Activated CD4-positive, alpha-beta T cell treated with anti-CD3 and anti-CD28 coated beads, Interleukin-2, amount 50 U/mL, for 4 hours (primary cell): ENCODE results near the gene ITGAX.
"Not testable (repeated sequence)": the region's sequence is repeated elsewhere in the genome, so short reads cannot be mapped to it uniquely, and the experiment has no call there.

ENCODE experiments used
- DNase-seq, 2 experiments: peaks; one replicate each; pipeline ENCODE4 v3.0.0-alpha.2; 2020

Gene ITGAX

DNA sequence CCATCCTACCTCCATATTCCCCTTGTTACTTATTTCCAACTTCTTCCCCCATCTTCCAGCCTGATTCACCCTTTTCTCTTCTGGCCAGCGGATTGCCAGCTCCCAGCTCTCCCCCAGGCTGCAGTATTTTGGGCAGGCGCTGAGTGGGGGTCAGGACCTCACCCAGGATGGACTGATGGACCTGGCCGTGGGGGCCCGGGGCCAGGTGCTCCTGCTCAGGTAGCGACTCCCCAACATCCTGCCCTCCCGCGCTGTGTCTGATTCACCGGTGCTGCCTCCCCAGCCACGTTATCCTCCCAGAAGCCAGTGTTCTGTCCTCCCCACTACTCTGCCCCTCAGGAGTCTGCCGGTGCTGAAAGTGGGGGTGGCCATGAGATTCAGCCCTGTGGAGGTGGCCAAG is 57.8 kb downstream of the ITGAX start:
- no peak for DNase-seq

DNA sequence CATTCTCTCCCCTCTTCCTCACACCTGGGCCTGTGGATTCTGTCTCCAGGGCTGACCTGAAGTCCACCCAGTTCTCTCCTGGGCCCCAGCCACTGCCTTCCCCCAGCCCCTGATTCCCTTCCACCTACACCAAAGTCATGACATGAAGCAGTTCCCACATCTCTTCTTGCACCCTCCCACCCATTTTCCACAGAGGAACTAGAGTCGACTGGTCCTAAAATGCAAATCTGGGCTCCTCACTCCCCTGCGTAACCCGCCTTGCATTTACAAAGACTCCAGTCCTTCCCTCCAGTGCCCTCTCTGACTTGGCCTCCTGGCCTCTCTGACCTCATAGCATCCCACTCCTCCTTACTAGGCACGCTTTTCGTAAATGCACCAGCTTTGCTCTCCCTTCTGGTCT is 58.4 kb downstream of the ITGAX start:
- no peak for DNase-seq

DNA sequence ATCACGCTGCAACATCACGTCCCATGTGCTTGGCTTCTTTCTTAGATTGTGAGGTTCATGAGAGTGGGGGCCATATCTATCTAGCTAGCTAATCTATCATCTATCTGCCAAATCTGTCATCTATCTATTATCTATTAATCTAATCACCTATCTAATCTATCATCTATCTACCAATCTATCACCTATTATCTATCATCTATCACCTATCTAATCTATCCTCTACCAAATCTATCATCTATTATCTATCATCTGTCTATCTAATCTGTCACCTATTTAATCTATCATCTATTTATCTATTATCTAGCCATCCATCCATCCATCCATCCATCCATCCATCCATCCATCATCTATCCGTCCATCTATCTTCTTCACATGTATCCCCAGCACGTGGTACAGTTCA is 59.0 kb downstream of the ITGAX start:
- DNase-seq, result no peak

DNA sequence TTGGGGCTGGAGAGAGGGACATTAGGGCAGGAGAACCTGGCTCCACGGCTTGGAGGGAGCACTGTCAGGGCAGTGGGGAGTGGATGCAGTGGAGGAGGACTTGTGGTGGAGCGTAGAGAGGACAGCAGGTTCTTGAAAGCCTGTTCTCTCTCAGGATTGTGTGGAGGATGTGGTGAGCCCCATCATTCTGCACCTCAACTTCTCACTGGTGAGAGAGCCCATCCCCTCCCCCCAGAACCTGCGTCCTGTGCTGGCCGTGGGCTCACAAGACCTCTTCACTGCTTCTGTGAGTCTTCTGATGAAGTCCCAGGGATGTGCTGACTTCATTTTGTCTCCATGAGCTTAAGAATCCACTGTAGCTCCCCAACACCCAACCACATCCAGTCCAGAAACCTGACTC is 59.7 kb downstream of the ITGAX start:
- no peak for DNase-seq

DNA sequence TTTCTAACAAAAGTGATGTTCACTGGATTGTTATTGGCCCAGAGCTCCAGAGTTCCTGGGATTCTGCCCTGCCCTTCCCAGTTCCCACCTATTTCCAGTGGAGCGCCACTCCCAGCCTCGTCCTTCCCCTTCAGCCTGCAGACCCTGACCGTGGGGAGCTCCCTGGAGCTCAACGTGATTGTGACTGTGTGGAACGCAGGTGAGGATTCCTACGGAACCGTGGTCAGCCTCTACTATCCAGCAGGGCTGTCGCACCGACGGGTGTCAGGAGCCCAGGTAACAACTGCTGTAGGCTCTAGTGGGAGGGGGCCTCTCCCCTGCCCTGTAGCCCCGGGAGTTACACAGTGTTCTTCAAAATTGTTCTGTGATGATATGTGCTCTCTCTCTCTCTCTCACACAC is 61.4 kb downstream of the ITGAX start:
- no peak for DNase-seq

DNA sequence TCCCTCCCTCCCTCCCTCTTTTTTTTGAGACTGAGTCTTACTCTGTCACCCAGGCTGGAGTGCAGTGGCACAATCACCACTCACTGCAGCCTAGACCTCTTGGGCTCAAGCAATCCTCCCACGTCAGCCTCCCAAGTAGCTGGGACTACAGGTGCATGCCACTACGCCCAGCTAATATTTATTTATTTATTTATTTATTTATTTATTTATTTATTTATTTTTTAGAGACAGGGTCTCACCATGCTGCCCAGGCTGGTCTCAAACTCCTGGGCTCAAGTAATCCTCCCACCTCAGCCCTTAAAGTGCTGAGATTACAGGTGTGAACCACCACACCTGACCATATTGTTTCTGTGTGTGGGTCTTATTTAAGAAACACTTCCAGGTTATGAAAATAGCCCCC is 62.1 kb downstream of the ITGAX start:
- not testable (repeated sequence) for DNase-seq

DNA sequence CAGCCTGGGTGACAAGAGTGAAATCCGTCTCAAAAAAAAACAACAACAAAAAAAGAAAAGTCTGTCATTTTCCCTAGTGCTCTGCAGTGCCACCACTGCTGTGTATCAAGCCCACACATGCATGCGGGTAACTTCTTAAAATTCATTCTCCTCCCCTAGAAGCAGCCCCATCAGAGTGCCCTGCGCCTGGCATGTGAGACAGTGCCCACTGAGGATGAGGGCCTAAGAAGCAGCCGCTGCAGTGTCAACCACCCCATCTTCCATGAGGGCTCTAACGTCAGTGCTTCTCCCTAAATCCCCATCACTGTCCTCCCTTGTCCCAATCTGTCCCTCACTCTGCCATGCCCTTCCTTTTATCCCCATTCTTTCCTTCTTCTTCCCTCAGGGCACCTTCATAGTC is 62.9 kb downstream of the ITGAX start:
- no peak for DNase-seq

DNA sequence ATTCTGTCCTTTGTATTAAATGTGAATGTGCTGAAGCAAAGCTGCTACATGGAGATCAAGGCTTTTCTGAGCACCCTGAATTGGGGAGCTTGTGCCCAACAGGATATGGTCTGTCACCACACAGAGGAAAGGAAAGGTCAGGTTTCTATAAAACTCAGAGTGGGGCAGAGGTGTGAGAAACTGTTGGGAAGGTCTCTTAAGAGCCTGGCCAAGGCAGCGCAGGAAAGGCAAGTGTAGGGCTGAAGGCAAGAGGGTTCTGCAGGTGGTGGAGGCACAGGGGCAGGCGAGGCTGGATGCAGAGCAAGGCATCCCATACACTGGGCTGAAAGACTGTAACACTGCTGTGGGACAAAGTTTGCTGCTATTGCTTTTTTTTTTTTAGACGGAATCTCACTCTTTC is 65.1 kb downstream of the ITGAX start:
- DNase-seq, result no peak

DNA sequence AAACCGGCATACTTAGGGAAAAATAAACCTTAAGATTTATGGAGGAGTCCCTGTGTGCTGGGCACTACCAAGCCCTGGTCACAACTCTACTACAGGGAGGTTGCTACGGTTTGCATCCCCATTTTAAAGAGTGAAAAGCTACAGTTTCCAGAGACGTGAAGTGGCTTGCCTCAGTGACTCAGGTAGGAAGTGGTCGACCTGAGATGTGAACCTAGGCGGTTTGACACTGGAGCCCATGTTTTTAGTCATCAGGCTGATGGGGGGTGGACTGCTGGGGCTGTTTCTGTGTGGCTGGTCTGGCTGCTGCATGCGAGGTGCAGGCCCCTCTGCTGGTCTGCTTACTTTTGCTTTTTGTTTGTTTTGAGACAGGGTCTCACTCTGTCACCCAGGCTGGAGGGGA is 66.6 kb downstream of the ITGAX start:
- DNase-seq, result no peak

DNA sequence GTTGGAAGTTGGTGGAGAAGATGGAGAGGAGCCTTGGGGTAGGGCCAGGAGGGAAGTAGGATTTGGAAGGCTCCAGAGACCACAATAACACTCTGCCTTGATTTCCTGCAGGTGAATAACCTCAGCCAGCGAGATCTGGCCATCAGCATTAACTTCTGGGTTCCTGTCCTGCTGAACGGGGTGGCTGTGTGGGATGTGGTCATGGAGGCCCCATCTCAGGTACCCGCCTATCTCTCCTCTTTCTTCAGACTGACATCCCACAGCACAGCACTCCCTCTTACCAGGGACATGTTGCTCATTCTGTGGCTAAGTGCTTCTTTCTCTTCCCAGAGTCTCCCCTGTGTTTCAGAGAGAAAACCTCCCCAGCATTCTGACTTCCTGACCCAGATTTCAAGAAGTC is 68.3 kb downstream of the ITGAX start:
- no peak for DNase-seq

DNA sequence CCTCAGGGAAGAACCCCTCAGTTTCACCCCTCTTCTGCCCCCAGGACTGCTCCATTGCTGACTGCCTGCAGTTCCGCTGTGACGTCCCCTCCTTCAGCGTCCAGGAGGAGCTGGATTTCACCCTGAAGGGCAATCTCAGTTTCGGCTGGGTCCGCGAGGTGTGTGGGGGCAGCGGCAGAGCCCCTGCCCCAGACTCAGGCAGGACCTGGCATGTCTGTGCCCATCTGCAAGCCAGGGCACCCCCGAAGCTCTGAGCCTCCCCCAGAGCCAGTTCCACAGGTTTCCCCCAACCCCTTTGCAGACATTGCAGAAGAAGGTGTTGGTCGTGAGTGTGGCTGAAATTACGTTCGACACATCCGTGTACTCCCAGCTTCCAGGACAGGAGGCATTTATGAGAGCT is 68.8 kb downstream of the ITGAX start:
- no peak for DNase-seq

DNA sequence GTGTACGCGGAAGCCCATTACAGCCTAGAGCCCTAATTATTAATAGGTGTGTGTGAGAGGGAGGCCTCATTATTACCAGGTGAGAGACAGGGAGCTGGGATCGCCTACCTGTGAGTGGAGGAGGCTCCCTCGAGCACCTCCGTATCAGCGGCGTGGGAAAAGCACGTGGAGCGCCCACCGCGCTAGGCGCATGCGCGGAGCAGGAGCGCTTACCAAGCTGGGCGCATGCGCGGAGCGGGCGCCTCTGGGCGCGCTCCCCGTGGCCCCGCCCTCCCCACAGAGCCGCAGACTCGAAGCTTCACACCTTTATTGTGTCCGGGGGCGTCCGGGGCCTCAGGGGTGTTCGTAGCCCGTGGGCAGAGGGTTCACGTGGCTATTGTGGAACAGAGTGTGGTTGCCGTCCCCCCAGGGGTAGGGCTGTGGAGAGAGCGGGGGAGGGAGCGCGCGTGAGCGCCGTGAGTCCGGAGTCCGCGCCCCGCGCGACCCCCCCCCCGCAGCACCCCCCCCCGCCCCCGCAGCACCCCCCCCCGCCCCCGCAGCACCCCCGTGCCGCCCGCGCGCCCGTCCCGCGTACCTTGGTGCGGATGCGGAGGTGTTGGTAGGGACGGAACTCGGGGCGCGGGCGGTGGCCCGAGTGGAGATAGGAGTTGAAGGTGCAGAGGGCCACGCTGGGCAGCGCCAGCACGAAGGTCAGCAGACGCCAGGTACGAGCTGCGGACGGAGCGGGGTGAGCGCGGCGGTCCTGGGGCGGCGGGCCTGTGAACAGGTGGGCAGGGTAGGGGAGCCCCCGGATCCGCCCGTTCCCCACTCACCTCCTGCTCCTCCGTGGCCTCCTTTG is 72.7 kb downstream of the ITGAX start:
- peak; percentile 49 to 59 for DNase-seq

DNA sequence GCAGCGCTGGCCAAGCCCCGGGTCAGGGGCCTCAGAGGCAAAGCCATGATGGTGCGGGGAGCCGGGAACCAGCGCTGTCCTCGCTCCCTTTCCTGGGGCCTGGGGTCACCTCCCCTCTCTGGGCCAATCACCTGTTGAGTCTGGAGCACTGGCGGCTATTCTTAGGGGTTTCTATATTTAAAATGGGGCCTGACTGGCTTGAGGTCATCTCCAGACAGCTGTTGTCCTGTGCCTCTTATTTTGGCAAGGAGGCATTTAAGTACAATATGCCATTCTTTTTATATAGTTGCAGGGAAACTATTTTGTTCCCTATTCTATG is 73.3 kb downstream of the ITGAX start, which contains the start of gene COX6A2:
Gene COX6A2 (minus strand): TSS at position 82 of the 319 bp plus-strand sequence. CDS start 35 bp downstream, at position 47.
- no peak for DNase-seq

DNA sequence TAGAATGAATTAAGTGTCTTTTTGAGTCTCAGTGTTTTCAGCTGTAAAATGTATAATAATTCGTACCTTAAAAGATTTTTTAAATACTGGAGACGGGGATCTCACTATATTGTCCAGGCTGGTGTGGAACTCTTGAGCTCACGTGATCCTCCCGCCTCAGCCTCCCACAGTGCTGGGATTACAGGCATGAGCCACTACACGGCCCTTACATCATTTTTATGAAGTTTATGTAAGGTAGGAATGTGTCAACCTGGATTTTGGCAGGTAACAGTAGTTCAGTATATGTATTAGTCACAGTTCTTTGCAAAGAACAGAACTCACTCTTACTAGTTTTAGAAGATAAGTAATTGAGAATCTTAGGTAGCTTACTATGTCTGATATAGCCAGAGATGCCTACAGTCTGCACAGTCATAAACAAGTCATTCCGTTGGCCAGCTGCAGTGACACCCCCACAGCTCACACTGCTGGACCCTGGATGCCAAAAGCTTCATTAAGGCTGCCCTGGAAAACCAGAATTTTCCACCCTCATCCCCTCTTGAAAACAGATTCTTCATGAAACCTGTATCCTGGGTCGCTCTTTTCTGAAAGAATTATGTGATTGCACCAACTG is 73.8 kb downstream of the ITGAX start:
- DNase-seq, result no peak

DNA sequence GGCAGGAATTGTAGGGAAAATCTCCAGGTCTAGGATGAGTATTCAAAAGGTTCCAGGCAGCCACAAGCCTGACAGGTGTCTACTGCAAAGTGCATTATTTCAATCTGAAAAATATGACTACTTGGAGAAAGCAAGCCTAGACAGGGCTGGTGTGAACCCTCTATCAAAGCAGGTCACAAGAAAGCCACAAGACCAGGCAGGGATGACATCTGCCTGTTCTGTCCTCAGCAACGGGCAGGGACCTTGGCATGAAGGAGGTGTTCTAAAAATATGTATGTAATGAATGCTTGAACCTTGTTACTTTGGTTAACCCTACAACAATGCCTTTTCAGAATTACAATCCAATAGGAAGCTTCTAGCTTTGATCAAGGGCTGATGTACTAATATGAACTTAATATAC is 74.3 kb downstream of the ITGAX start:
- DNase-seq, result no peak

DNA sequence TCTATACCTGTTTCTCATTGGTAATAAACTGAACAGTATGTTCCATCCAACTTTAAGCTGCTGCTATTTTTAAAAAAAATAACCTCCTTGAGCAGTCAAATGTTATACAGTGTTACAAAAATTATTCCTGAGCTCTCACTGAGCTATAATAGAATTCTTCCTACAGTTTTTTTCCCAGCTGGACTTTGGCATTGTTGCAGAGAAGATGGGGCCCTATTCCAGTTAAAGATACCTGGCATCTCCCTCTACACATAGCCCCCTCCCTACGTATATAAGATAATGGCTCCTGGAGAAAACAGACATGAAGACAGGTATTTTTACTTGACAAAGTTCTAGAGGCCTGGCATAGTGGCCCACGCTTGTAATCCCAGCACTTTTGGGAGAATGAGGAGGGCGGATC is 74.8 kb downstream of the ITGAX start:
- no peak for DNase-seq

DNA sequence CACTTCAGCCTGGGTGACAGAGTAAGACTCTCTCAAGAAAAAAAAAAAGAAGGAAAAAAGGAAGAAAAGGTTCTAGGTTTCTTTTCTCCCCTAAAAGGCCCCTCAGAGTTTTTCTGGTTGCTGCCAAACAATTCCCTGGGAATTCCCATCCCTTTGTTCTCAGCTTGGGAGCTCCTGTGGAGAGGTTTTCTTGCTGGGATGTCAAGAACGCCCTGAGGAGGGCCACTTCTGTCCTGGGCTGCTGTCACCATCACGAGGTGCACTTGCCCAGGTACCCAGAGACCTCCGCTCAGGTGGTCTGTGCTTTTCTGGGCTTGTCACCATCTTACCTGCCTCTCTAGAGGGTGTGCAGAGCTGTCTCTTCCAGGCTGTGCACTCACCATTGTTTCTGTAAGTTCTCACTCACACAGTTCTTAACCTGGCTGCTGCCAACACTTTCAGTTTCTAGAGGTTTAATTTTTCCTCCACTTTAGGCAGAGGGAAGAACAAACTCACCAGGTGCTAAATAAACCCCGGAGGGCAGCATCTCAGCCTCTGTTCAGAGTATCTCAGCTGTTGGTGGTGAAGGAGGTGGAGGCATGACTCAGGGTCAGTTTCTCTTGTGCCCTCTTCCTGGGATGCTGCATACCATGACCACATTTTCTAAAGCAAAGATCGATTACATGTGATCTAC is 75.5 kb downstream of the ITGAX start:
- DNase-seq, result no peak
